Lower lobe of right lung (tissue), 2 donors: Measurements from ENCODE around the gene CA9. TPM values are rescaled to one million over a fixed set of nuclear protein-coding genes. Genes with fewer than 3 reads are reported as not detected.
"Not testable (repeated sequence)": the region's sequence is repeated elsewhere in the genome, so short reads cannot be mapped to it uniquely, and the experiment has no call there.

ENCODE experiments used
- ATAC-seq, 2 donors: fragments of 200-7000 bp; cut with Tn5 transposase; one replicate each; pipeline ENCODE4 v1.9.1; 2020 to 2022; ENCODE audit warnings: mild to moderate bottlenecking in 2 of 2, moderate library complexity in 2 of 2
- DNase-seq: peaks from one replicate; pipeline ENCODE4 v3.0.0-alpha.2; 2020
- H3K27ac ChIP-seq: fragments of 200-600 bp; one replicate; pipeline ENCODE4 v1.8.0; 2022
- H3K27me3 ChIP-seq: fragments of 200-600 bp; one replicate; pipeline ENCODE4 v1.8.0; 2022; ENCODE audit warnings: low read depth
- H3K36me3 ChIP-seq: fragments of 200-600 bp; one replicate; pipeline ENCODE4 v1.8.0; 2022; ENCODE audit warnings: mild to moderate bottlenecking
- H3K4me1 ChIP-seq: fragments of 200-600 bp; one replicate; pipeline ENCODE4 v1.8.0; 2022
- H3K4me3 ChIP-seq: fragments of 200-600 bp; one replicate; pipeline ENCODE4 v1.8.0; 2022; ENCODE audit warnings: mild to moderate bottlenecking
- H3K9me3 ChIP-seq: fragments of 200-600 bp; one replicate; pipeline ENCODE4 v1.8.0; 2022
- intact Hi-C: fragments of 100-400 bp; cut with DNase I; formaldehyde crosslinking; loops from one replicate; pipeline ENCODE4 v1.11.0; 2022
- total RNA-seq: library from RNA; stranded (reverse); fragmentation: NEBNext Ultra II Directional; extraction: Animal tissue kit (Norgen Biotek cat#: 25700); gene quantifications from one replicate; pipeline ENCODE4 v1.2.1, GENCODE V29; 2021
- TF ChIP-seq, protein P1 (sequence below): fragments of 200-600 bp; IDR thresholded peaks from one replicate; pipeline ENCODE4 v1.8.0; 2022; ENCODE audit warnings: antibody characterized with exemption, mild to moderate bottlenecking
- donor health status: DM: no; HTN: yes; CAD: no; lungs with severe emphysema.

Gene CA9
- total RNA-seq, 1 donor from 2014 or later = not detected

DNA sequence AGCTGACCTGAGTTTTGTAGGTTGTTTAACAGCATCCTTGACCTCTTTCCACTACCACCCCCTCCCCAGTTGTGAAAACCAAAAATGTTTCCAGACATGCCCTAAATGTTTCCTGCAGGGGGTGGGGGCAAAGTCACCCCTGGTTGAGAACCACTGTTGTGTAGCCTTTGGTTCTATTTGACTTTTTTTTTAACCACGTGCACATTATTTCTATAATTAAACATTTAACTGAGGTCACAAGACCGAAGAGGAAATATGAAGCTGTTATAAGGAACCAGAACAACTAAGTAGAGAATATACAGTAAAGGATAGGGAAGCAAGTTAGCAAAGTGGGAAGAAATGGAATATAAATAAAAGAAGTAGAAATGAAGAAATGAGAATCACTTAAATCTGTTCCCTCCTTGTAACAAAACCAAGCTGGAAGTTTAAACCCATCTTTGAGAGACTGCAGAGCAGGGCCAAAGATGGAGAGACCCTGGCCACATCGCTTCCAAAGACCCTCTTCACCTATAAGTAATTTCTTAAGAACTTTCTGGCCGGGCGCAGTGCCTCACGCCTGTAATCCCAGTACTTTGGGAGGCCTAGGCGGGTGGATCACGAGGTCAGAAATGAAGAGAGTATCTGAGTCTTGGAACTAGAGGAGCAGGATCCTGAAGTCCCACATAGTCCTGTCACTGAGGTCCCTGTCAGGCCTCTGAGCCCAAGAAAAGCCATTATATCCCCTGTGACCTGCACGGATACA is 37.4 kb upstream of the CA9 start:
- Histone ChIP-seq H3K4me1 (peaks cover 19% of the 10 kb centered on the region), H3K36me3 (no peaks in the 10 kb centered on the region), H3K27ac (peak overlapping the region; percentile 53), H3K27me3 (no peaks in the 10 kb centered on the region), H3K4me3 (no peak overlapping the region), H3K9me3 (no peaks in the 10 kb centered on the region)
- peak; percentile 51 to 54 for ATAC-seq
- no peak for DNase-seq
- TF ChIP-seq, protein P1, sequence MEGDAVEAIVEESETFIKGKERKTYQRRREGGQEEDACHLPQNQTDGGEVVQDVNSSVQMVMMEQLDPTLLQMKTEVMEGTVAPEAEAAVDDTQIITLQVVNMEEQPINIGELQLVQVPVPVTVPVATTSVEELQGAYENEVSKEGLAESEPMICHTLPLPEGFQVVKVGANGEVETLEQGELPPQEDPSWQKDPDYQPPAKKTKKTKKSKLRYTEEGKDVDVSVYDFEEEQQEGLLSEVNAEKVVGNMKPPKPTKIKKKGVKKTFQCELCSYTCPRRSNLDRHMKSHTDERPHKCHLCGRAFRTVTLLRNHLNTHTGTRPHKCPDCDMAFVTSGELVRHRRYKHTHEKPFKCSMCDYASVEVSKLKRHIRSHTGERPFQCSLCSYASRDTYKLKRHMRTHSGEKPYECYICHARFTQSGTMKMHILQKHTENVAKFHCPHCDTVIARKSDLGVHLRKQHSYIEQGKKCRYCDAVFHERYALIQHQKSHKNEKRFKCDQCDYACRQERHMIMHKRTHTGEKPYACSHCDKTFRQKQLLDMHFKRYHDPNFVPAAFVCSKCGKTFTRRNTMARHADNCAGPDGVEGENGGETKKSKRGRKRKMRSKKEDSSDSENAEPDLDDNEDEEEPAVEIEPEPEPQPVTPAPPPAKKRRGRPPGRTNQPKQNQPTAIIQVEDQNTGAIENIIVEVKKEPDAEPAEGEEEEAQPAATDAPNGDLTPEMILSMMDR = no peak
- intact Hi-C loops = no loop called here

GRCh38 chr9:35636877-35637246 is 36.9 kb upstream of the CA9 start:
- H3K9me3 ChIP-seq, H3K27ac ChIP-seq, ATAC-seq, H3K36me3 ChIP-seq, intact Hi-C loops, DNase-seq, H3K27me3 ChIP-seq, H3K4me3 ChIP-seq: not testable (repeated sequence)
- peaks cover 19% of the 10 kb centered on the region for H3K4me1 ChIP-seq

DNA sequence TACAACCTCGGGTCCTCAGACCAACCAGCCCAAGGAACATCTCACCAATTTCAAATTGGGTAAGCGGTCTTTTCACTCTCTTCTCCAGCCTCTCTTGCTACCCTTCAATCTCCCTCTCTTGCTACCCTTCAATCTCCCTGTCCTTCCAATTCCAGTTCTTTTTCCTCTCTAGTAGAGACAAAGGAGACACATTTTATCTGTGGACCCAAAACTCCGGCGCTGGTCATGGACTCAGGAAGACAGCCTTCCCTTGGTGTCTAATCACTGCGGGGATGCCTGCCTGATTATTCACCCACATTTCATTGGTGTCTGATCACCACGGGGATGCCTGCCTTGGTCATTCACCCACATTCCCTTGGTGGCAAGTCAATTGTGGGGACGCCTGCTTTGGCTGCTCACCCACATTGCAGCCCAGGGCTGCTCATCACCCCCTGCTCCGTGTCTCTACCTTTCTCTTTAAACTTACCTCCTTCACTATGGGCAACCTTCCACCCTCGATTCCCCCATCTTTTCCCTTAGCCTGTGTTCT is 36.2 kb upstream of the CA9 start:
- H3K4me3 ChIP-seq, H3K36me3 ChIP-seq, intact Hi-C loops, H3K27me3 ChIP-seq, DNase-seq, ATAC-seq, H3K27ac ChIP-seq, H3K9me3 ChIP-seq: not testable (repeated sequence)
- H3K4me1 ChIP-seq = peaks cover 19% of the 10 kb centered on the region

DNA sequence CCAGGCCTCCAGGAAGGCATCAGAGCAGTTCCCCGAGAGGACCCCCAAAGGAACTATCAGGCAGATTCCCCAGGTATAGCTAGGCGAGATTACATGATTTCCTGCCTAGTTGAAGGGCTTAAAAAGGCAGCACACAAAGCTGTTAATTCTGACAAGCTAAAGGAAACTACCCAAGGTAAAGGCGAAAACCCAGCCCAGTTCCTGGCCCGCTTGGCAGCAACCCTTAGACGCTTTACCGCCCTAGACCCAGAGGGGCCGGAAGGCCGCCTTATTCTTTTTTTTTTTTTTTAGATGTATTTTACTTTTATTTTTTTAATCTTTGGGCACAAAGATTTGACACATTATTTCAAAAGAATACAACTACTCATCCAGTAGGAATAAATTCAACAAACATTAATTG is 35.0 kb upstream of the CA9 start:
- peaks cover 19% of the 10 kb centered on the region for H3K4me1 ChIP-seq
- H3K27me3 ChIP-seq, H3K4me3 ChIP-seq, intact Hi-C loops, ATAC-seq, H3K27ac ChIP-seq, H3K9me3 ChIP-seq, H3K36me3 ChIP-seq, DNase-seq: not testable (repeated sequence)

- ATAC-seq, intact Hi-C loops, H3K4me3 ChIP-seq, H3K27me3 ChIP-seq, H3K36me3 ChIP-seq, DNase-seq, H3K27ac ChIP-seq, H3K9me3 ChIP-seq: not testable (repeated sequence)
- H3K4me1 ChIP-seq = peaks cover 20% of the 10 kb centered on the region
These were observed 34.5 kb upstream of the CA9 start for GRCh38 chr9:35639225-35639624.

DNA sequence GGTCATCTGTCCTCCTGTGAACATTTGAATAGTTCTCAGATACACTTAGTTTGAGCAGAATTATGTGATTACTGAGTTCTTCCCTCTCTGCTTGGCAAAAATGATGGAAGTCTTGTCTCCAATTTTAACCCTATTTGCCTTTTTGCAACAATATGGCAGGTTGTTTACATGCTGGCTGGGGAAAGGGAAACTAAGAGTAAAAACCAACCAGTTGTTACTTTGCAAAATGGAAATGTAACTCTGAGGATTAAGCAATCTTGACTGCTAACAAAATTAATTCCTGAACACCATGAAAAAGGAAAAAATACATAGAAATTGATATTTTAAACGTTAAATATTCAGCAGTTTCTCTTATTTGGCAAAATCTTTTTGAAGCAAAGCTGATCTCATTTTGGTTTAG is 34.1 kb upstream of the CA9 start:
- H3K27ac ChIP-seq = no peak overlapping the region
- no peak overlapping the region for H3K4me3 ChIP-seq
- H3K27me3 ChIP-seq = no peaks in the 10 kb centered on the region
- H3K4me1 ChIP-seq = peaks cover 25% of the 10 kb centered on the region
- no peaks in the 10 kb centered on the region for H3K9me3 ChIP-seq
- intact Hi-C loops = no loop called here
- no peak for ATAC-seq
- TF ChIP-seq, protein P1 = no peak
- DNase-seq = no peak
- no peaks in the 10 kb centered on the region for H3K36me3 ChIP-seq

DNA sequence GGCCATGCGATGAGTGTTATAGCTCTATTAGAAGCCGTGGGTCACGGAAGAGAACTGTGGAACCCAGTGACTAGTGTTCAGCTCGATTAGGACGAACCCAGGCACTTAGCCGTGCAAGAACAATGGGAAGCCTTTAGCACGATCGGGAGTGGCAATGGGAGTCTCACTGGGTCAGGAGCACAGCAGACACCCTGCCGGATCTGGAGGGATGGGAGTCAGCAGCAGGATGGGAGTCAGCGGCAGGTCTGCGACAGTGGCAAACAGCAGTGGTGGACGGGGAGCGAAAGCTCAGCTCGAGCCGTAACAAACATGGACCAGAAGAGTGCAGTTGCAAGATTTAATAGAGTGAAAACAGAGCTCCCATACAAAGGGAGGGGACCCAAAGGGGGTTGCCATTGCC is 33.3 kb upstream of the CA9 start:
- DNase-seq, H3K36me3 ChIP-seq, intact Hi-C loops, H3K4me3 ChIP-seq, H3K9me3 ChIP-seq, H3K27me3 ChIP-seq, ATAC-seq, H3K27ac ChIP-seq: not testable (repeated sequence)
- H3K4me1 ChIP-seq = peaks cover 30% of the 10 kb centered on the region

- ATAC-seq, H3K4me3 ChIP-seq, H3K27ac ChIP-seq, H3K27me3 ChIP-seq, H3K9me3 ChIP-seq, DNase-seq, H3K36me3 ChIP-seq, intact Hi-C loops: not testable (repeated sequence)
- H3K4me1 ChIP-seq = peaks cover 29% of the 10 kb centered on the region
These were observed 32.2 kb upstream of the CA9 start for GRCh38 chr9:35641478-35641877.
